IPS DF 19.7 (cell line): ENCODE measurements around the gene CYTH2.
"Not testable (repeated sequence)": the region's sequence is repeated elsewhere in the genome, so short reads cannot be mapped to it uniquely, and the experiment has no call there.

Experiments used
- DNase-seq: peaks from one replicate; pipeline ENCODE4 v3.0.0-alpha.2; 2013; ENCODE audit warnings: low read depth, low spot score

The CYTH2 gene

GRCh38 chr19:48511800-48512503 lies 42.8 kb downstream of the CYTH2 start, which contains the start of gene LMTK3:
LMTK3 (minus strand) TSS chr19:48511835; CDS start chr19:48511576, 259 bp downstream.
- no peak for DNase-seq

DNA sequence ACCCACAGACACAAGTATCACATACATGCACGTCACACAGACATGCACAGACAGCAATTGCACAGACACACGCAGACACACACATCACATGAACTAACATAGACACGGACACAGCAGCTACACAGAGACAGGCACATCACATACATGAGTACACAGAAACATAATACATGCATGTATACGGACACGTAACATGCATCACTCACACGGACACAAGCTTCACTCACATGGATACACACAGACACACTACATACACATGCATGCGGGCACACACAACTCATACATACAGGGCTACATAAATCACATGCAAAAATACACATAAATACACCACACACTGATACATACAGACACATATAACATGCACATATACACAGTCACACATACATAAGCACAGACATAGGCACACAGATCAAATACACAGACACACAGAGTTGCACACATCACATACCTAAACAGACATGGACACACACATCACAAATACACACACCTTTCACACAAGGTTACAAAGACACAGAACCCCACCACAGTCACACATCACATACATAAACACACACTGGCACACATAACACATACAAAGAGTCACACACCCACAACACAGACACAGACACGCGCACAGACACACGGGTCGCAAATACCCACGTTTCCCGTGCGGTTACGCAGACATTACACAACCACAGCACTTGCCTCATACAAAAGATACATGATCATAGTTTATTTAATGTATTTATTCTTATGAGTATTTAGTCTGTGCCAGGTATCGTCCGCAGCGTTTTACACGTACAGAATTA lies 43.5 kb downstream of the CYTH2 start:
- DNase-seq, result no peak

DNA sequence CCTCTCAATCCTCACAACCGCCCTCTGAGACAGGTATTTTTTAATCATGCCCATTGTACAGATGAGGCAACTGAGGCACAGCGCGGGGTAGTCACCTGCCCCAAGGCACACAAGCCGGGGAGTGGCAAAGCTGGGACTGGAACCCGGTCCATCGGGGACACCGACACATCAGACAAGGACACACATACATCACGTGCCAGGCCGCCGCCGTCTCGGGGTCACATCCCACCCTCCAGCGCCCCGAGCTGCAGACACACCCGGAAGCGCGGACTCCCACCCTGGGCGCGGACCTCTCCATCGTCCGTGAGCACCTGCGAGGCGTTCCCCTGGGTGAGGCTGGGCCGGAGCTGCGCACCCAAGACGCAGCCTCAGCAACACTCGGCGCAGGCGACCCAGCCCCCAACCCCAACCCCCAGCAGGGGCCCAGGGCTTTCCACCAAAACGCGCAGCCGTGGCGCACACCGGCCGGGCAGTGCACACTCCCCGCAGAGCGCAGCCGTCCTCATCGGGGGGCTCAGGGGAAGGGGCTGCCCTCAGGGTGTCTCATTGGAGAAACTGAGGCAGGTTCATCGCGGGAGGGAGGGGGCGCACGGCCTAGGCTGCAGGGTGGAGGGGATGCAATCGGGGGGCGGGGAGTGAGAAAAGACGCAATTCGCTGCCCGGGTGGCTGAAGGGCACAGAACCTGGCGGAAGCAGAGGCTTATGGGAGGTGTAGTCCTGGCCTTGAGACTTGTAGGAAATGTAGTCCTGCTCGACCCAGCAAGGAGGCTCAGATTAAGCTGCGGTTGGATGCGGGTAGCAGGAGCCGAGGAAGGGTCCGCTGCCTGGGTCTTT lies 44.3 kb downstream of the CYTH2 start:
- DNase-seq, result peak; percentile 89

DNA sequence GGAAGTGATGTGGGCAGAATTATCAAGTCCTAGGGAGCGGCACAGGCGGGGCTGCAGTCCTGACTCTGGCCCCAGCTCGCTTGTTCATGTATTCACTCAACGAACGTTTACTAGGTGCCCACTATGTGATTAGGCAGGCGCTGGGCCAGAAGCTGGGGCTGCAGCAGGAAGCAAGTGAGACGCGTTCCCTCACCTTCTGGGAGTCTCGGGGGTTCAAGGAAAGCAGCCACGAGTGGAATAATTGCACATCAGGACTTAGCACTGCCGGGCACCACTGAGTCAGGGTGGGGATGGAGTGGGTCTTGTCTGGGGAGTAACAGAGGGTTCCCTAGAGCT lies 44.9 kb downstream of the CYTH2 start:
- DNase-seq, result no peak

DNA sequence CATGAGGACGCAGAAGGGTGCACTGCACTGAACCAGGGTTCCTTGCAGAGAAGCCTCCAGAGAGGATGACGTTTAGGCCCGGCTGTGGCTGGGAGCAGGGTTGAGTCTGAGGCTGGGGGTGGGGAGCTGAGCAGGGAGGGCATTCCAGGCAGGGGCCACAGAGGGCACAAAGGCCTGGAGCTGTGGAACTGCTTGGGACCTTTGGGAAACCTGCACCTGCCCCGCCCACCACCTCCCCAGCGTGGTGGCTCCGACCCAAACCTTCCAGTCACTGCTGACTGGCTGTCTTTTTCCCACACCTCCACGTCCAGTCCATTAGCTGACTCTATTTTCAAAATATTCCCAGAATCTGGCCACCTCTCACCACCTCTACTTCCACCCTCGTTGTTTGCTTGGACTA lies 47.4 kb downstream of the CYTH2 start:
- no peak for DNase-seq

DNA sequence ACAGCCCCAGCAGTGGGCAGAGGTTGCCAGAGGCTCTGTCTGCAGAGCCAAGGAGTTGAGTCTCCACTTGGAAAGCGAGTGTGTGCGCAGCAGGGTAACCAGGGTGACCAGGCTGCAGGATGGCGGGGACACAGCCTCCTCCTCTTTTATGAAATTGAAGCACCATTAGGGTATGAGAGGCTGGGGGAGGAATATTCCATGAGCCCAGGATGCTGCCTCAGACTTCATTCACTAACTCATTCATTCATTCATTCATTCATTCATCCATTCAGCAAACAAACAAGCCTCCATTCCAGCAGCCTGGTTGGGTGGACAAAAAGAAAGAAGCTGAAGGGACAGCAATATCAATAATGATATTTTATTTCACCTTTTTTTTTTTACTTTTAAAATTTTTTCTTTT lies 49.0 kb downstream of the CYTH2 start:
- no peak for DNase-seq

DNA sequence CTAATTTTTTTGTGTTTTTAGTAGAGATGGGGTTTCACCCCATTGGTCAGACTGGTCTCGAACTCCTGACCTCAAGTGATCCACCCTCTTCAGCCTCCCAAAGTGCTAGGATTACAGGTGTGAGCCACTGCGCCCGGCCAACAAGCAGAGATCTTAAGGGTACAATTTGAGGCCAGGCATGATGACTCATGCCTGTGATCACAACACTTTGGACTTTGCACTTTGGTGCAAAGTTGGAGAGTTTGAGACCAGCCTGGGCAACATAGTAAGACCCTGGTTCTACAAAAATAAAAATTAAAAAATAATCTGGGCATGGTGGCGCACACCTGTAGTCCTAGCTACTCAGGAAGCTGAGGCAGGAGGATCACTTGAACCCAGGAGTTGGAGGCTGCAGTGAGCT lies 50.3 kb downstream of the CYTH2 start:
- DNase-seq, result not testable (repeated sequence)

DNA sequence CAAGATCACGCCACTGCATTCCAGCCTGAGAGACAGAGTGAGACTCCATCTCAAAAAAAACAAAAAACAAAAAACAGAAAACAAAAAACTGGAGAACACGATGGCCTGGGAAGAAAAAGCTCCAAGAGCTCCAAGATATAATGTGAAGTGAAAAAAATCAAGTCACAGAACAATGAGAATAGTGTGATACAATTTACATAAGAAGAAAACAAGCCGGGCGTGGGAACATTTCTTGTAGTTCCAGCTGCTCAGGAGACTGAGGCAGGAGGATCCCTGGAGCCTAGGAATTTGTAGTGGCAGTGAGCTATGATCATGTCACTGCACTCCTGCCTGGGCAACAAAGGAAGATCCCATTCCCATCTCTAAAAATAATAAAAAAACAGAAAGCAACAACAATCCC lies 51.0 kb downstream of the CYTH2 start:
- DNase-seq, result no peak

DNA sequence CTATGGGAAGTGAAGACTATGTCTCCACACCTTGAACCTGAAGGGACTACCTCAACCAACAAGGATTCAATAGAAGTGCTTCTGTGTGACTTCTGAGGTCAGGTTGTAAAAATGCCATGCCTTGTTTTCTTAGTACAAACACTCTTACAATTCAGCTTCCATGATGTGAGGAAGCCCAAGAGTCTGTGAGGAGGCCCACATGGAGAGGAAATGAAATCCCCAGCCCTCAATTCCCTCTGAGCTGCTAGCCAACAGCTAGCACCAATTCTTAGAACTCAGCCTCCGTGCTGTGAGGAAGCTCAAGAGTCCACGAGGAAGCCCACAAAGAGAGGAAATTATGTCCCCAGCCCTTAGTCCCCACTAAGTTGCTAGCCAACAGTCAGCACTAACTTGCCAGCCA lies 55.1 kb downstream of the CYTH2 start:
- DNase-seq, result no peak

DNA sequence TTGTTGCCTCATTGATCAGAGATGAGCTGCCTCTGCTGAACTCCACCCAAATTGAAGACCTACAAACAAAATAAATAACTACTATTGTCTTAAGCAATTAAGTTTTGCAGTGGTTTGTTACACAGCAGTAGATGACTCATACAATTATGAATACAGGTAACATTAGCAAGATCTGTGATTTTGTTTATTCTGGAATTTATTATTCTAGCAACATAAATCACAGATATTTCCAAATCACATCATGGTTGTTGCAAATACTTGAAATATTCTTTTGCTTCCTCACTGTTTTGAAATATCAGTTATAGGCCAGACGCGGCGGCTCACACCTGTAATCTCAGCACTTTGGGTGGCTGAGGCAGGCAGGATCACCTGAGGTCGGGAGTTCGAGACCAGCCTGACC lies 55.6 kb downstream of the CYTH2 start:
- no peak for DNase-seq

DNA sequence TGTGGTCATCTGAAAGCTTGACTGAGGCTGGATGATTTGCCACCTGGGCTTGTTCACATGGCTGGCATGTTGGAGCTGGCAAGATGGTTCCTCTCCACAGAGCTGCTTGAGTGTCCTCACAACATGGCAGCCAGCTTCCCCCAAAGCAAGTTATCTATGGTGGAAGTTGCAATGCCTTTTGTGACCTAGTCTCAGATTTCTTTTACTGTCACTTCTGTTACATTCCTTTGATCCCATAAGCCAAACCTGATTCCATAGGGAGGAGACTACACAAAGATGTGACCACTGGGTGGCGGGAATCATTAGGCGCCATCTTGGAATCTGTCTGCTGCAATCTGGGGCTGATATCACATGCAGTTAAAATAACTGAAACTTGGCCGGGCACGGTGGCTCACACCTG lies 60.0 kb downstream of the CYTH2 start:
- DNase-seq, result no peak

DNA sequence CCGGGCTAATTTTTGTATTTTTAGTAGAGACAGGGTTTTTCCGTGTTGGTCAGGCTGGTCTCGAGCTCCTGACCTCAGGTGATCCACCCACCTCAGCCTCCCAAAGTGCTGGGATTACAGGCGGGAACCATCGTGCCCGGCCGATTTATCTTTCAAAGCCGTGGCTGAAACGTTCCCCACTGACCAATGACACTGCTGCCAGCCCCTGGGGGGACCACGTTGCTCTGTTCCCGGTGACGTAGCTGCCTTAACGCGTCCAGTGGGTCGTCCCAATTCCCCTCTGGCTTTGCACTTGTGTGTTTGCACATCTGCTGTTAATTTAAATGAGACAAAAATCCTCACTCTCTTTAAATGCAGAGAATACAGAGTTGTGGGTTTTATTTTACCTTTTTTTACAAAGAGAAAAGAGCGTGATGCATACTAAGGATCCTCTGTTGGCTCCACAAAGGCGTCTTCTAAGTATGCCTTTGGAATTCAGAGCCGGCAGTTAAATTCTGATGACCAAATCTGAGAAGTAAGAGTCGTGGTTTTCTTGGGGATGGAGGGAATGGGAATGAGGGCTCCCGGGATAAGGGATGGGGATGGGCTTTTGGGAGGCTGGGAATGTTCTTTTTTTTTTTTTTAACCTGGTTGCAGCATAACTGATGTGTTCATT lies 61.0 kb downstream of the CYTH2 start:
- DNase-seq, result no peak

GRCh38 chr19:48530770-48531169 lies 61.6 kb downstream of the CYTH2 start:
- no peak for DNase-seq
